Loucy (cell line): Measurements from ENCODE around the gene TGFB3.

Experiments
- CTCF ChIP-seq: fragments of 200-600 bp; sonication (generic); conservative IDR thresholded peaks from 2 replicates; pipeline ENCODE4 v1.5.1; 2014; ENCODE audit warnings: mild to moderate bottlenecking, antibody characterized with exemption, low read length
- EZH2phosphoT487 ChIP-seq: fragments of 200-600 bp; IDR thresholded peaks from 2 replicates; pipeline ENCODE4 v1.6.1; 2018; ENCODE audit warnings: antibody characterized with exemption, mild to moderate bottlenecking, moderate library complexity, borderline replicate concordance

GRCh38 chr14:75990297-75990696, 8.5 kb upstream of the TGFB3 start:
- TF ChIP-seq CTCF (no peak), EZH2phosphoT487 (no peak)
